HCT116 (cell line): ENCODE data around the gene S1PR4.

Experiments used
- EZH2phosphoT487 ChIP-seq: fragments of 200-600 bp; IDR thresholded peaks from 2 replicates; pipeline ENCODE4 v1.6.1; 2018; ENCODE audit warnings: antibody characterized with exemption, borderline replicate concordance
- JUND ChIP-seq: IDR thresholded peaks from 2 replicates; pipeline ENCODE4 v1.6.1; 2012
- SP1 ChIP-seq: IDR thresholded peaks from 2 replicates; pipeline ENCODE4 v1.6.1; 2012; ENCODE audit warnings: low read depth
- TF ChIP-seq, protein P1 (sequence below), 3 experiments: fragments of 200-600 bp in 1 of 3; sonication (generic) in 1 of 3; IDR thresholded peaks in 2 of 3; conservative IDR thresholded peaks in 1 of 3; 2 replicates each; pipeline ENCODE4 v1.5.1; 2012 to 2017; ENCODE audit warnings: low read depth in 2 of 3, low read length in 2 of 3, antibody characterized with exemption in 1 of 3, borderline replicate concordance in 1 of 3, control low read depth in 1 of 3, mild to moderate bottlenecking in 1 of 3, mixed read lengths in 1 of 3, mixed run types in 1 of 3, moderate library complexity in 1 of 3; ENCODE audit not compliant: insufficient read depth in 1 of 3

DNA sequence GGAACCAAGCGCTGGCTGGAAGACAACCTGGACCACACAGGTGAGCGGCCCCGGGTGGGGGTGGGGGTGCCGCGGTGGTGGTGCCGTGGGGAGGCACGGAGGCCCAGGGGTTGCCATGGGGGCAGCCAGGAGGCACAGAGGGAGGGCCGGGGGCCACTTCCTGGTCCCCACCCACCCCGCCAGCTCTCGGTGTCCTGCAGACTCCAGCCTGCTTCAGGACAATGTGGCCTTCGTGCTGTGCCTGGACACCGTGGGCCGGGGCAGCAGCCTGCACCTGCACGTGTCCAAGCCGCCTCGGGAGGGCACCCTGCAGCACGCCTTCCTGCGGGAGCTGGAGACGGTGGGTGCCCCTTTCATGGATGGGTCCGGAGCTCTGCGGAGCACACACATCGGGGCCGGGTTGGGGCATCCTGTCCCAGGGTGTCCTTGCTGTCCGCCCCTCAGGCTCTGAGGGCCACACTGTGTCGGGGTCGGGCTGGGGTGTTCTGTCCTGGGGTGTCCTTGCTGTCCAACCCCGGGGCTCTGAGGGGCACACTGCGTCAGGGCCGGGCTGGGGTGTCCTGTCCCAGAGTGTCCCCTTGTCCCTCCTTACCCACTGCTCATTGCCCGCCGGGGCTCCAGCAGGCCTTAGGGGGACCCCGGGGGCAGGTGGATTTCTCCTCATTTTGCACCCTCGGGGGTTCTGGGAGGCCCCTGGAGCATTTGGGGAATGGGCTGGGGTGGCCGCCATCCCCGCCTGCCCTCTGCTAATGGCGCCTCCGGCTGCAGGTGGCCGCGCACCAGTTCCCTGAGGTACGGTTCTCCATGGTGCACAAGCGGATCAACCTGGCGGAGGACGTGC lies 25.5 kb downstream of the S1PR4 start:
- TF ChIP-seq, protein P1, sequence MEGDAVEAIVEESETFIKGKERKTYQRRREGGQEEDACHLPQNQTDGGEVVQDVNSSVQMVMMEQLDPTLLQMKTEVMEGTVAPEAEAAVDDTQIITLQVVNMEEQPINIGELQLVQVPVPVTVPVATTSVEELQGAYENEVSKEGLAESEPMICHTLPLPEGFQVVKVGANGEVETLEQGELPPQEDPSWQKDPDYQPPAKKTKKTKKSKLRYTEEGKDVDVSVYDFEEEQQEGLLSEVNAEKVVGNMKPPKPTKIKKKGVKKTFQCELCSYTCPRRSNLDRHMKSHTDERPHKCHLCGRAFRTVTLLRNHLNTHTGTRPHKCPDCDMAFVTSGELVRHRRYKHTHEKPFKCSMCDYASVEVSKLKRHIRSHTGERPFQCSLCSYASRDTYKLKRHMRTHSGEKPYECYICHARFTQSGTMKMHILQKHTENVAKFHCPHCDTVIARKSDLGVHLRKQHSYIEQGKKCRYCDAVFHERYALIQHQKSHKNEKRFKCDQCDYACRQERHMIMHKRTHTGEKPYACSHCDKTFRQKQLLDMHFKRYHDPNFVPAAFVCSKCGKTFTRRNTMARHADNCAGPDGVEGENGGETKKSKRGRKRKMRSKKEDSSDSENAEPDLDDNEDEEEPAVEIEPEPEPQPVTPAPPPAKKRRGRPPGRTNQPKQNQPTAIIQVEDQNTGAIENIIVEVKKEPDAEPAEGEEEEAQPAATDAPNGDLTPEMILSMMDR (IDR thresholded peaks at IDR 0.05 in 2 of 3, conservative IDR thresholded peaks at IDR 0.05 in 1 of 3; ENCODE audit: borderline replicate concordance in 1 of 3, insufficient read depth in 1 of 3, low read depth in 2 of 3, low read length in 2 of 3) = no peak
- TF ChIP-seq EZH2phosphoT487 (no peak), SP1 (no peak), JUND (no peak)
